Type B pancreatic cell (in vitro differentiated cells): Measurements from ENCODE around the gene CAMTA1. TPM values are rescaled to one million over a fixed set of nuclear protein-coding genes. Genes with fewer than 3 reads are reported as not detected.

Experiments used
- DNase-seq: peaks from one replicate; pipeline ENCODE4 v3.0.0; 2021; ENCODE audit warnings: mixed read lengths; ENCODE audit not compliant: unreplicated experiment; ENCODE audit errors: extremely low spot score
- H3K27ac Mint-ChIP-seq: 2 replicates; pipeline ENCODE4 v1.8.0; 2021; ENCODE audit warnings: mild to moderate bottlenecking, mixed read lengths
- H3K27me3 Mint-ChIP-seq: 2 replicates; pipeline ENCODE4 v1.8.0; 2021; ENCODE audit warnings: mixed read lengths
- H3K36me3 Mint-ChIP-seq: 2 replicates; pipeline ENCODE4 v1.8.0; 2021; ENCODE audit warnings: mixed read lengths
- H3K4me1 Mint-ChIP-seq: one replicate; pipeline ENCODE4 v1.8.0; 2021; ENCODE audit warnings: mixed read lengths; ENCODE audit not compliant: unreplicated experiment
- H3K4me3 Mint-ChIP-seq: 2 replicates; pipeline ENCODE4 v1.8.0; 2021; ENCODE audit warnings: mild to moderate bottlenecking, mixed read lengths
- H3K9me3 Mint-ChIP-seq: 2 replicates; pipeline ENCODE4 v1.8.0; 2021; ENCODE audit warnings: mixed read lengths
- total RNA-seq: library from RNA; stranded (reverse); gene quantifications from 2 replicates; pipeline ENCODE4 v1.2.1, GENCODE V29; 2021; ENCODE audit warnings: low replicate concordance
- TF ChIP-seq, protein P1 (sequence below): fragments of 200-600 bp; sonication (generic); conservative IDR thresholded peaks from 2 replicates; pipeline ENCODE4 v1.5.0; 2021; ENCODE audit warnings: antibody characterized with exemption, mild to moderate bottlenecking

The CAMTA1 gene
- total RNA-seq, 1 donor from 2014 or later = 82.5 TPM

DNA sequence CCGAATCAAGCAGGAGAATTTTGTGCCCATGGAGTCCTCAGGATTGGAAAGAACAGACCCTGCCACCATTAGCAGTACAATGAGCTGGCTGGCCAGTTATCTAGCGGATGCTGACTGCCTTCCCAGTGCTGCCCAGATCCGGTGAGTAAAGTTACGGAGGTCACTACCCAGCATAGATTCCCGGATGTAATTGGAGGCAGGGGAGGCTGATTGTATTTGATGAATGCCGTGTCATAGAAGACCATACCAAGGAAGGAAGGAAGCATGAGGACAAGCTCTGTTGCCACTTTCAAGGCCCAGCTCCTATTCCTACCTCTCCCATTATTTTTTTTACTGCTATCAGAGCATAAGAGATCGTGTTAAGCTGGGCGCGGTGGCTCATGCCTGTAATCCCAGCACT is 959.6 kb downstream of the CAMTA1 start:
- Mint-ChIP-seq H3K36me3 (peaks cover 4% of the 10 kb centered on the region), H3K4me3 (no peak overlapping the region), H3K9me3 (peaks cover 4% of the 10 kb centered on the region), H3K27ac (no peak overlapping the region), H3K27me3 (no peaks in the 10 kb centered on the region), H3K4me1 (peaks cover 8% of the 10 kb centered on the region)
- TF ChIP-seq, protein P1, sequence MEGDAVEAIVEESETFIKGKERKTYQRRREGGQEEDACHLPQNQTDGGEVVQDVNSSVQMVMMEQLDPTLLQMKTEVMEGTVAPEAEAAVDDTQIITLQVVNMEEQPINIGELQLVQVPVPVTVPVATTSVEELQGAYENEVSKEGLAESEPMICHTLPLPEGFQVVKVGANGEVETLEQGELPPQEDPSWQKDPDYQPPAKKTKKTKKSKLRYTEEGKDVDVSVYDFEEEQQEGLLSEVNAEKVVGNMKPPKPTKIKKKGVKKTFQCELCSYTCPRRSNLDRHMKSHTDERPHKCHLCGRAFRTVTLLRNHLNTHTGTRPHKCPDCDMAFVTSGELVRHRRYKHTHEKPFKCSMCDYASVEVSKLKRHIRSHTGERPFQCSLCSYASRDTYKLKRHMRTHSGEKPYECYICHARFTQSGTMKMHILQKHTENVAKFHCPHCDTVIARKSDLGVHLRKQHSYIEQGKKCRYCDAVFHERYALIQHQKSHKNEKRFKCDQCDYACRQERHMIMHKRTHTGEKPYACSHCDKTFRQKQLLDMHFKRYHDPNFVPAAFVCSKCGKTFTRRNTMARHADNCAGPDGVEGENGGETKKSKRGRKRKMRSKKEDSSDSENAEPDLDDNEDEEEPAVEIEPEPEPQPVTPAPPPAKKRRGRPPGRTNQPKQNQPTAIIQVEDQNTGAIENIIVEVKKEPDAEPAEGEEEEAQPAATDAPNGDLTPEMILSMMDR = no peak
- no peak for DNase-seq

DNA sequence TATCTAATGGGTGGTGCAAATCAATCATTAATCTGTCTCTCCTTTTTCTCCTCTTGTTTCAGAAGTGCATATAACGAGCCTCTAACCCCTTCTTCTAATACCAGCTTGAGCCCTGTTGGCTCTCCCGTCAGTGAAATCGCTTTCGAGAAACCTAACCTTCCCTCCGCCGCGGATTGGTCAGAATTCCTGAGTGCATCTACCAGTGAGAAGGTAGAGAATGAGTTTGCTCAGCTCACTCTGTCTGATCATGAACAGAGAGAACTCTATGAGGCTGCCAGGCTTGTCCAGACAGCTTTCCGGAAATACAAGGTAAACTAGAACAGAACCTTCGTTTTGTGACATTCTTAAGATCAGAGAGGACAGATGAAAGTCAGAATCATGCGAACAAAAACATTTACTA is 960.5 kb downstream of the CAMTA1 start:
- peak overlapping the region; percentile 65 for H3K27ac Mint-ChIP-seq
- TF ChIP-seq, protein P1 = no peak
- H3K4me1 Mint-ChIP-seq = peaks cover 8% of the 10 kb centered on the region
- H3K36me3 Mint-ChIP-seq = peaks cover 4% of the 10 kb centered on the region
- DNase-seq = no peak
- H3K4me3 Mint-ChIP-seq = peak overlapping the region; percentile 51
- peaks cover 4% of the 10 kb centered on the region for H3K9me3 Mint-ChIP-seq
- H3K27me3 Mint-ChIP-seq = no peaks in the 10 kb centered on the region

DNA sequence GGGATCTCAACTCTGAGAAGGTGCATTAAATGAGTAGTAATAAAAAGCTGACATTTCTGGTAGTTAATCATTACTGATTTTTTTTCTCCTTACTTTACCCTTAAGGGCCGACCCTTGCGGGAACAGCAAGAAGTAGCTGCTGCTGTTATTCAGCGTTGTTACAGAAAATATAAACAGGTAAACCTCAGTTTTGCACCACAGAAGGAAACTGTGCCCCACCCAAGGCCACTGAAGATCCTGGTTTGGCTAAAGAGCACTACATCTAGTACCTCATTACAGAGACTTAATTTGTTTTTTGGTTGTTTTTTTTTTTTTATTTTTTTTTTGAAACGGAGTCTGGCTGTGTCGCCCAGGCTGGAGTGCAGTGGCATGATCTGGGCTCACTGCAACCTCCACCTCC is 962.4 kb downstream of the CAMTA1 start:
- DNase-seq = no peak
- peaks cover 4% of the 10 kb centered on the region for H3K36me3 Mint-ChIP-seq
- H3K27ac Mint-ChIP-seq = no peak overlapping the region
- peaks cover 4% of the 10 kb centered on the region for H3K9me3 Mint-ChIP-seq
- no peak overlapping the region for H3K4me3 Mint-ChIP-seq
- TF ChIP-seq, protein P1 = no peak
- no peaks in the 10 kb centered on the region for H3K27me3 Mint-ChIP-seq
- H3K4me1 Mint-ChIP-seq = peaks cover 14% of the 10 kb centered on the region

DNA sequence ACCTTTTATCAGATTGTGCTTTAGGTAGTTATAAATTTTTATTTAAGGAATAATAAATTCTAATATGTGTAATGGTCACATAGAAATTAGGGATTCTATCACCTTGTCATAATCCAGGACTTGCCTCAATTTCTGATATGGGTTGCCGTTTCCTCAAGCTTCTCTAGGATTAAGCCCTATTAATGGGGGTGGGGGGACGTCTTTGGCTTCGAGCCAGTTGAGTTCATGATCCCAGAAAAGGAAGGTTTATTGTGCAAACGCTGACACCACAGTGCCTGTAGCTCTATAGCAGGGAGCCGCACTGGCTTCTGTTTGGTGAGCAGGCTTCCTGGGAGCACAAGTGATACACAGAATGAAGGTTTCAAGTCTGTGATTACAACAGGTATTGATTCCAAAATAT is 963.9 kb downstream of the CAMTA1 start:
- H3K27ac Mint-ChIP-seq = no peak overlapping the region
- peaks cover 4% of the 10 kb centered on the region for H3K36me3 Mint-ChIP-seq
- no peak for DNase-seq
- peaks cover 4% of the 10 kb centered on the region for H3K9me3 Mint-ChIP-seq
- no peak overlapping the region for H3K4me3 Mint-ChIP-seq
- TF ChIP-seq, protein P1 = no peak
- no peaks in the 10 kb centered on the region for H3K27me3 Mint-ChIP-seq
- peaks cover 26% of the 10 kb centered on the region for H3K4me1 Mint-ChIP-seq

DNA sequence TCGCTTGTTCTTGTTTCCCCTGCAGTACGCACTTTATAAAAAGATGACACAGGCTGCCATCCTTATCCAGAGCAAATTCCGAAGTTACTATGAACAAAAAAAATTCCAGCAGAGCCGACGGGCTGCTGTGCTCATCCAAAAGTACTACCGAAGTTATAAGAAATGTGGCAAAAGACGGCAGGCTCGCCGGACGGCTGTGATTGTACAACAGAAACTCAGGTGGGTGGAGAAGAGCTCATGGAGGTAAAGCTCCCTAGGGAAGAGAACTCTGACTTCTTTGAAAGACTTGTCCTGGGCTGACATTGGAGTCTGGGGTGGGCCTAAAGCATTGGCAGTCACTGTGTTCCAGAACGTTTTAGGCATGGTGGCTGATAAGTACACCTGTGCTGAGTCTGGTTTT is 965.9 kb downstream of the CAMTA1 start:
- no peak overlapping the region for H3K27ac Mint-ChIP-seq
- TF ChIP-seq, protein P1 = no peak
- no peak for DNase-seq
- peaks cover 28% of the 10 kb centered on the region for H3K4me1 Mint-ChIP-seq
- H3K36me3 Mint-ChIP-seq = no peaks in the 10 kb centered on the region
- H3K9me3 Mint-ChIP-seq = no peaks in the 10 kb centered on the region
- H3K4me3 Mint-ChIP-seq = no peak overlapping the region
- no peaks in the 10 kb centered on the region for H3K27me3 Mint-ChIP-seq
